SK-N-DZ (cell line): Measurements from ENCODE around the gene LONP1.

Experiments
- DNase-seq: peaks from one replicate; pipeline ENCODE4 v3.0.0-alpha.2; 2015; ENCODE audit warnings: low spot score

LONP1 gene

GRCh38 chr19:5655412-5655811, 64.5 kb downstream of the LONP1 start:
- no peak for DNase-seq

GRCh38 chr19:5654931-5655330, 65.0 kb downstream of the LONP1 start:
- no peak for DNase-seq

- no peak for DNase-seq
Observed at GRCh38 chr19:5652261-5652660, 67.7 kb downstream of the LONP1 start.

GRCh38 chr19:5651361-5651760, 68.6 kb downstream of the LONP1 start:
- no peak for DNase-seq

- DNase-seq: no peak
Observed at GRCh38 chr19:5648464-5648863, 71.5 kb downstream of the LONP1 start.

GRCh38 chr19:5646703-5647102, 73.2 kb downstream of the LONP1 start:
- no peak for DNase-seq

GRCh38 chr19:5645409-5645808, 74.5 kb downstream of the LONP1 start:
- no peak for DNase-seq

GRCh38 chr19:5644037-5644436, 75.9 kb downstream of the LONP1 start:
- no peak for DNase-seq

- no peak for DNase-seq
Observed at GRCh38 chr19:5643060-5643459, 76.9 kb downstream of the LONP1 start.

GRCh38 chr19:5642204-5642603, 77.7 kb downstream of the LONP1 start:
- DNase-seq: no peak
